SK-N-SH (cell line): ENCODE results near the gene RNF145.

Source experiments
- CHD2 ChIP-seq: fragments of 150-350 bp; IDR thresholded peaks from 2 replicates; pipeline ENCODE4 v1.6.1; 2018; ENCODE audit warnings: low read length; ENCODE audit not compliant: partially characterized antibody
- RXRA ChIP-seq: IDR thresholded peaks from 2 replicates; pipeline ENCODE4 v1.4.0; 2012; ENCODE audit warnings: low read depth, mild to moderate bottlenecking, borderline replicate concordance

DNA sequence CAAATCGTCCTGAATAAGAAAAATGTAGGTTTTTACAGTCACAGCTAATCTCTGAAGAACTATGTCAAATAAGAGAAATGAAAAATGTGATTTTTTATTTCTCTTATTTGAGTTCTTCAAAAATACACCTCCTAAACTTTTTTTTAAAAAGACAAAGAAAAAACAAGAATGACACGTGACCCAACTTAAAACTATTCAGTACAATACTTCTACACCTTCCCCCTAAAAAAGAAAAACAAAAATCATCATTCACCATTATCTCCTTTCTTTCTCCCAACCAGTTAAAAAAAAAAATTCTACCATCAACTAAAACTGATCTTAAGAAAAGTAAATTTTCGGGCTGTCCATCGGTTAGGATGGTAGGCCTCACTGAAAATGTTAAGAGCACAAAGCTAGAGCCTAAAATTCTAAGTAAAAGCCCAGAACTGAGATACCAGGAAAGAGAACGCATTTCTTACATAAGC lies 2.1 kb downstream of the RNF145 start:
- TF ChIP-seq RXRA (no peak), CHD2 (no peak)
